ENCODE data around the gene DGKH. TPM values are rescaled to one million over a fixed set of nuclear protein-coding genes. Genes with fewer than 3 reads are reported as not detected.

Gene DGKH
- total and polyA plus RNA-seq, 2 donors (not counting 1 experiment from before 2014, with no cell fraction given): 0.06 to 0.67 TPM

GRCh38 chr13:42112864-42113263 lies 64.4 kb downstream of the DGKH start:
- ATAC-seq (ENCODE audit: low read depth): no peak
- no peak for DNase-seq
- Mint-ChIP-seq H3K27me3 (peaks cover 8% of the 10 kb centered on the region), H3K9me3 (ENCODE audit: insufficient read depth) (no peaks in the 10 kb centered on the region), H3K27ac (no peak overlapping the region), H3K4me3 (no peak overlapping the region), H3K4me1 (no peaks in the 10 kb centered on the region)
- H2AFZ ChIP-seq (ENCODE audit: insufficient read depth, low read depth, low read length, poor library complexity, severe bottlenecking): no peak overlapping the region
- WGBS (ENCODE audit: insufficient coverage): 100% methylated on average over 3 of the region's 4 CpGs
- H3K36me3 ChIP-seq (replicated peaks in 1 of 2; ENCODE audit: control extremely low read depth in 1 of 2, control insufficient read depth in 1 of 2, extremely low read depth in 1 of 2, insufficient read depth in 2 of 2, low read length in 1 of 2): no peaks in the 10 kb centered on the region
- peaks cover 0 to 3% (median 0%) of the 10 kb centered on the region in 4 experiments for H3K27me3 ChIP-seq (replicated peaks in 1 of 4; ENCODE audit: control extremely low read depth in 1 of 4, control insufficient read depth in 3 of 4, insufficient read depth in 4 of 4, low read length in 3 of 4)
- H3K79me2 ChIP-seq (ENCODE audit: control insufficient read depth, insufficient read depth, low read length): no peaks in the 10 kb centered on the region
- no peaks in the 10 kb centered on the region for H4K20me1 ChIP-seq (ENCODE audit: control insufficient read depth, insufficient read depth, low read length, poor library complexity, severe bottlenecking)
- POLR2A ChIA-PET: no interaction called here
- no peak overlapping the region for H3K4me3 ChIP-seq (ENCODE audit: control extremely low read depth in 1 of 5, extremely low read depth in 1 of 5, insufficient read depth in 1 of 5, low read depth in 2 of 5, low read length in 4 of 5)
- H3K9me3 ChIP-seq (ENCODE audit: control extremely low read depth in 1 of 3, control insufficient read depth in 2 of 3, insufficient read depth in 1 of 3, low read length in 2 of 3): no peaks in the 10 kb centered on the region
- no peaks in the 10 kb centered on the region for H3K4me1 ChIP-seq (ENCODE audit: control insufficient read depth in 2 of 2, insufficient read depth in 2 of 2, low read length in 2 of 2)
- intact Hi-C loops (cut with micrococcal nuclease): no loop called here
- TF ChIP-seq EZH2 (IDR thresholded peaks at IDR 0.05; ENCODE audit: borderline replicate concordance, insufficient read depth, low read depth, low read length, poor library complexity, severe bottlenecking) (no peak), CTCF (IDR thresholded peaks at IDR 0.05) (no peak)
- CTCF ChIA-PET: interaction anchor here (0.7 to 11.4 kb wide), 7 partner anchors 12 to 758 kb away, joined by 3 to 156 read pairs (median 7); no protein-coding TSS in a partner anchor
- H3K9ac ChIP-seq (ENCODE audit: low read length): no peak overlapping the region
- H3K27ac ChIP-seq (ENCODE audit: low read length in 2 of 2): no peak overlapping the region
- H3K4me2 ChIP-seq (replicated peaks; ENCODE audit: low read depth, low read length, poor library complexity, severe bottlenecking): no peak overlapping the region

GRCh38 chr13:42113478-42113877 lies 65.0 kb downstream of the DGKH start:
- TF ChIP-seq EZH2 (IDR thresholded peaks at IDR 0.05; ENCODE audit: borderline replicate concordance, insufficient read depth, low read depth, low read length, poor library complexity, severe bottlenecking): no peak
- TF ChIP-seq CTCF (IDR thresholded peaks at IDR 0.05): no peak
- no peaks in the 10 kb centered on the region for H3K9me3 Mint-ChIP-seq (ENCODE audit: insufficient read depth)
- no peak overlapping the region for H3K4me3 Mint-ChIP-seq
- Histone ChIP-seq H2AFZ (ENCODE audit: insufficient read depth, low read depth, low read length, poor library complexity, severe bottlenecking) (no peak overlapping the region), H3K79me2 (ENCODE audit: control insufficient read depth, insufficient read depth, low read length) (no peaks in the 10 kb centered on the region), H3K27ac (ENCODE audit: low read length in 2 of 2) (no peak overlapping the region), H3K27me3 (replicated peaks in 1 of 4; ENCODE audit: control extremely low read depth in 1 of 4, control insufficient read depth in 3 of 4, insufficient read depth in 4 of 4, low read length in 3 of 4) (peaks cover 0 to 3% (median 0%) of the 10 kb centered on the region in 4 experiments), H3K4me3 (ENCODE audit: control extremely low read depth in 1 of 5, extremely low read depth in 1 of 5, insufficient read depth in 1 of 5, low read depth in 2 of 5, low read length in 4 of 5) (no peak overlapping the region), H4K20me1 (ENCODE audit: control insufficient read depth, insufficient read depth, low read length, poor library complexity, severe bottlenecking) (no peaks in the 10 kb centered on the region), H3K4me1 (ENCODE audit: control insufficient read depth in 2 of 2, insufficient read depth in 2 of 2, low read length in 2 of 2) (no peaks in the 10 kb centered on the region), H3K4me2 (replicated peaks; ENCODE audit: low read depth, low read length, poor library complexity, severe bottlenecking) (no peak overlapping the region), H3K9ac (ENCODE audit: low read length) (no peak overlapping the region), H3K36me3 (replicated peaks in 1 of 2; ENCODE audit: control extremely low read depth in 1 of 2, control insufficient read depth in 1 of 2, extremely low read depth in 1 of 2, insufficient read depth in 2 of 2, low read length in 1 of 2) (no peaks in the 10 kb centered on the region), H3K9me3 (ENCODE audit: control extremely low read depth in 1 of 3, control insufficient read depth in 2 of 3, insufficient read depth in 1 of 3, low read length in 2 of 3) (no peaks in the 10 kb centered on the region)
- ChIA-PET POLR2A (no interaction called here), CTCF (interaction anchor here (0.7 to 11.4 kb wide), 7 partner anchors 12 to 730 kb away, joined by 3 to 156 read pairs (median 5); no protein-coding TSS in a partner anchor)
- H3K27ac Mint-ChIP-seq: no peak overlapping the region
- WGBS (ENCODE audit: insufficient coverage): 80% methylated on average over 2 of the region's 5 CpGs
- no peak for ATAC-seq (ENCODE audit: low read depth)
- DNase-seq: no peak
- H3K4me1 Mint-ChIP-seq: no peaks in the 10 kb centered on the region
- intact Hi-C loops (cut with micrococcal nuclease): no loop called here
- peaks cover 8% of the 10 kb centered on the region for H3K27me3 Mint-ChIP-seq

Data from B cell (primary cell).